Hepatocyte (in vitro differentiated cells): ENCODE data around the gene PRPF38B. TPM values are rescaled to one million over a fixed set of nuclear protein-coding genes. Genes with fewer than 3 reads are reported as not detected.

Source experiments
- DNase-seq: peaks from one replicate; pipeline ENCODE4 v3.0.0-alpha.2; 2016; ENCODE audit warnings: low spot score
- H2AFZ ChIP-seq: fragments of 200-600 bp; sonication (generic); 2 replicates; pipeline ENCODE4 v1.6.0; 2016; ENCODE audit warnings: antibody characterized with exemption, mild to moderate bottlenecking
- H3K27ac ChIP-seq: fragments of 200-600 bp; sonication (generic); 2 replicates; pipeline ENCODE4 v1.5.1; 2016; ENCODE audit warnings: mild to moderate bottlenecking
- H3K27me3 ChIP-seq: fragments of 200-600 bp; sonication (generic); 2 replicates; pipeline ENCODE4 v1.6.1; 2016
- H3K36me3 ChIP-seq: fragments of 200-600 bp; sonication (generic); replicated peaks from 2 replicates; pipeline ENCODE4 v1.5.1; 2016; ENCODE audit warnings: low read depth; ENCODE audit not compliant: insufficient read depth
- H3K4me1 ChIP-seq: fragments of 200-600 bp; sonication (generic); 2 replicates; pipeline ENCODE4 v1.5.1; 2016; ENCODE audit warnings: mild to moderate bottlenecking, moderate library complexity; ENCODE audit not compliant: insufficient read depth
- H3K4me2 ChIP-seq: fragments of 200-600 bp; sonication (generic); 2 replicates; pipeline ENCODE4 v1.6.0; 2016
- H3K4me3 ChIP-seq: fragments of 200-600 bp; sonication (generic); 2 replicates; pipeline ENCODE4 v1.5.1; 2016; ENCODE audit warnings: mild to moderate bottlenecking
- H3K79me2 ChIP-seq: fragments of 200-600 bp; sonication (generic); 2 replicates; pipeline ENCODE4 v1.6.0; 2017; ENCODE audit warnings: mild to moderate bottlenecking
- H3K9me2 ChIP-seq: fragments of 200-600 bp; sonication (generic); replicated peaks from 2 replicates; pipeline ENCODE4 v1.6.0; 2017; ENCODE audit warnings: mild to moderate bottlenecking; ENCODE audit not compliant: insufficient read depth
- H3K9me3 ChIP-seq: fragments of 200-600 bp; sonication (generic); 2 replicates; pipeline ENCODE4 v1.5.1; 2016; ENCODE audit warnings: low read depth, mild to moderate bottlenecking
- H4K20me1 ChIP-seq: fragments of 200-600 bp; sonication (generic); 2 replicates; pipeline ENCODE4 v1.6.0; 2016; ENCODE audit warnings: mild to moderate bottlenecking; ENCODE audit not compliant: insufficient read depth, poor library complexity, severe bottlenecking
- CTCF ChIP-seq: fragments of 200-600 bp; sonication (generic); IDR thresholded peaks from 2 replicates; pipeline ENCODE4 v1.5.1; 2016; ENCODE audit warnings: antibody characterized with exemption, mild to moderate bottlenecking; ENCODE audit not compliant: poor library complexity
- EZH2 ChIP-seq: fragments of 200-600 bp; sonication (generic); IDR thresholded peaks from 2 replicates; pipeline ENCODE4 v1.6.1; 2016; ENCODE audit warnings: antibody characterized with exemption, mild to moderate bottlenecking, borderline replicate concordance
- EZH2phosphoT487 ChIP-seq: fragments of 200-600 bp; sonication (generic); IDR thresholded peaks from one replicate; pipeline ENCODE4 v1.6.1; 2018; ENCODE audit warnings: antibody characterized with exemption, mild to moderate bottlenecking, low read depth, moderate library complexity; ENCODE audit not compliant: unreplicated experiment, severe bottlenecking
- WGBS: methylation state at CpG from one replicate; pipeline ENCODE4 v1.1.6; 2016; ENCODE audit warnings: low lambda C conversion rate; ENCODE audit errors: missing lambda C conversion rate; 5-methylcytosine and 5-hydroxymethylcytosine counted together
- polyA plus RNA-seq: library from polyadenylated mRNA; unstranded; fragments of >200 nt; fragmentation: Nextera tagmentation; extraction: Ambion mirVana; gene quantifications from 2 replicates; pipeline ENCODE4 v1.2.1, GENCODE V29; 2016
- total RNA-seq: library from RNA; depleted of rRNA; stranded (reverse); fragments of >200 nt; gene quantifications from 2 replicates; pipeline ENCODE4 v1.2.3, GENCODE V29; 2014

PRPF38B gene
- total and polyA plus RNA-seq, 2 experiments from 2014 or later: 26.1 to 30.1 TPM

GRCh38 chr1:108653431-108654105, 38.5 kb upstream of the PRPF38B start:
- Histone ChIP-seq H3K9me2 (no peaks in the 10 kb centered on the region), H3K4me2 (no peak overlapping the region), H3K9me3 (no peaks in the 10 kb centered on the region), H3K4me1 (no peaks in the 10 kb centered on the region), H3K4me3 (no peak overlapping the region), H3K36me3 (no peaks in the 10 kb centered on the region), H3K79me2 (no peaks in the 10 kb centered on the region), H4K20me1 (no peaks in the 10 kb centered on the region), H3K27ac (no peak overlapping the region), H2AFZ (no peak overlapping the region), H3K27me3 (no peaks in the 10 kb centered on the region)
- 76% methylated on average over 2 of the region's 2 CpGs for WGBS
- no peak for DNase-seq
- TF ChIP-seq EZH2: no peak
- no peak for TF ChIP-seq EZH2phosphoT487
- TF ChIP-seq CTCF: no peak

- H3K27ac ChIP-seq: no peak overlapping the region
- no peaks in the 10 kb centered on the region for H4K20me1 ChIP-seq
- WGBS: 93% methylated on average over 5 of the region's 5 CpGs
- no peak overlapping the region for H2AFZ ChIP-seq
- no peak overlapping the region for H3K4me3 ChIP-seq
- no peaks in the 10 kb centered on the region for H3K9me3 ChIP-seq
- no peaks in the 10 kb centered on the region for H3K27me3 ChIP-seq
- H3K79me2 ChIP-seq: no peaks in the 10 kb centered on the region
- no peak overlapping the region for H3K4me2 ChIP-seq
- no peak for DNase-seq
- TF ChIP-seq EZH2 (no peak), CTCF (no peak), EZH2phosphoT487 (no peak)
- no peaks in the 10 kb centered on the region for H3K9me2 ChIP-seq
- H3K36me3 ChIP-seq: no peaks in the 10 kb centered on the region
- peaks cover 5% of the 10 kb centered on the region for H3K4me1 ChIP-seq
Measured at GRCh38 chr1:108657356-108658080, 34.6 kb upstream of the PRPF38B start.

GRCh38 chr1:108661030-108661609, 31.0 kb upstream of the PRPF38B start, which contains the start of gene HENMT1:
TSS of gene HENMT1 (minus strand) at chr1:108661093. CDS start at chr1:108659884, 1,209 bp downstream.
- H3K9me2 ChIP-seq: no peaks in the 10 kb centered on the region

More at GRCh38 chr1:108661030-108661609, 31.0 kb upstream of the PRPF38B start, which contains the start of gene HENMT1:
- Histone ChIP-seq H3K4me2 (peak within 1 kb of the TSS; percentile 98), H4K20me1 (no peaks in the 10 kb centered on the region), H3K4me3 (peak within 1 kb of the TSS; percentile 72), H3K9me3 (no peaks in the 10 kb centered on the region), H3K4me1 (peaks cover 5% of the 10 kb centered on the region), H2AFZ (peak within 1 kb of the TSS; percentile 98), H3K27me3 (no peaks in the 10 kb centered on the region), H3K79me2 (no peaks in the 10 kb centered on the region), H3K36me3 (no peaks in the 10 kb centered on the region), H3K27ac (peak within 1 kb of the TSS; percentile 87)
- 6% methylated on average over 76 of the region's 81 CpGs for WGBS
- peak; percentile 70 for DNase-seq
- TF ChIP-seq EZH2 (no peak), CTCF (no peak), EZH2phosphoT487 (no peak)
